KMS-11 (cell line): ENCODE measurements around the gene SLC25A21.
"Not testable (repeated sequence)": the region's sequence is repeated elsewhere in the genome, so short reads cannot be mapped to it uniquely, and the experiment has no call there.

Source experiments
- H2AFZ ChIP-seq: fragments of 200-600 bp; sonication (generic); 2 replicates; pipeline ENCODE4 v1.6.1; 2016; ENCODE audit warnings: antibody characterized with exemption, mixed run types, low read depth
- H3K27ac ChIP-seq: fragments of 200-600 bp; sonication (generic); 2 replicates; pipeline ENCODE4 v1.6.1; 2016; ENCODE audit warnings: mild to moderate bottlenecking, mixed run types
- H3K27me3 ChIP-seq: fragments of 200-600 bp; sonication (generic); 2 replicates; pipeline ENCODE4 v1.6.1; 2017; ENCODE audit warnings: mild to moderate bottlenecking, low read depth, mixed run types, moderate library complexity; ENCODE audit not compliant: insufficient read depth
- H3K36me3 ChIP-seq: fragments of 200-600 bp; sonication (generic); 2 replicates; pipeline ENCODE4 v1.6.1; 2017; ENCODE audit warnings: mild to moderate bottlenecking, mixed run types; ENCODE audit not compliant: insufficient read depth
- H3K4me1 ChIP-seq: fragments of 200-600 bp; sonication (generic); 2 replicates; pipeline ENCODE4 v1.6.1; 2016; ENCODE audit warnings: mild to moderate bottlenecking, low read depth, mixed run types; ENCODE audit not compliant: poor library complexity, severe bottlenecking
- H3K4me2 ChIP-seq: fragments of 200-600 bp; sonication (generic); 2 replicates; pipeline ENCODE4 v1.7.0; 2016; ENCODE audit warnings: mild to moderate bottlenecking, mixed run types
- H3K4me3 ChIP-seq: fragments of 200-600 bp; sonication (generic); IDR thresholded peaks from 2 replicates; pipeline ENCODE4 v1.6.1; 2017; ENCODE audit warnings: low read depth, low read length, mixed read lengths; ENCODE audit not compliant: insufficient read depth
- H3K79me2 ChIP-seq: fragments of 200-600 bp; sonication (generic); 2 replicates; pipeline ENCODE4 v1.6.1; 2016; ENCODE audit warnings: low read depth, mixed run types; ENCODE audit not compliant: insufficient read depth
- H3K9ac ChIP-seq: fragments of 200-600 bp; sonication (generic); 2 replicates; pipeline ENCODE4 v1.6.1; 2016; ENCODE audit warnings: mild to moderate bottlenecking, mixed run types
- H4K20me1 ChIP-seq: fragments of 200-600 bp; sonication (generic); 2 replicates; pipeline ENCODE4 v1.6.1; 2016; ENCODE audit warnings: mild to moderate bottlenecking, mixed run types; ENCODE audit not compliant: insufficient read depth
- CTCF ChIP-seq: fragments of 200-600 bp; sonication (generic); conservative IDR thresholded peaks from 2 replicates; pipeline ENCODE4 v1.6.1; 2017; ENCODE audit warnings: low read depth, mild to moderate bottlenecking, antibody characterized with exemption, low read length, moderate library complexity, mixed read lengths

The SLC25A21 gene

GRCh38 chr14:37210448-37210847, 38.0 kb upstream of the SLC25A21 start:
- Histone ChIP-seq H2AFZ (no peak overlapping the region), H3K27me3 (no peaks in the 10 kb centered on the region)

GRCh38 chr14:37209617-37210016, 37.2 kb upstream of the SLC25A21 start:
- H3K4me3 ChIP-seq, H3K4me1 ChIP-seq, H2AFZ ChIP-seq, H3K4me2 ChIP-seq, H4K20me1 ChIP-seq, H3K9ac ChIP-seq, H3K79me2 ChIP-seq, H3K27ac ChIP-seq, H3K36me3 ChIP-seq, H3K27me3 ChIP-seq: not testable (repeated sequence)

More at GRCh38 chr14:37210448-37210847, 38.0 kb upstream of the SLC25A21 start:
- Histone ChIP-seq H3K4me2 (no peak overlapping the region), H3K9ac (no peak overlapping the region), H4K20me1 (no peaks in the 10 kb centered on the region), H3K4me1 (no peaks in the 10 kb centered on the region), H3K27ac (no peak overlapping the region), H3K79me2 (no peaks in the 10 kb centered on the region), H3K4me3 (no peak overlapping the region), H3K36me3 (no peaks in the 10 kb centered on the region)
- no peak for TF ChIP-seq CTCF

GRCh38 chr14:37205623-37206605, 33.5 kb upstream of the SLC25A21 start:
- H3K27me3 ChIP-seq, H3K36me3 ChIP-seq, H3K4me1 ChIP-seq, H3K9ac ChIP-seq, H4K20me1 ChIP-seq, H3K79me2 ChIP-seq, H3K4me3 ChIP-seq, H3K27ac ChIP-seq, H2AFZ ChIP-seq, H3K4me2 ChIP-seq: not testable (repeated sequence)

- Histone ChIP-seq H3K27ac (no peak overlapping the region), H3K4me2 (no peak overlapping the region), H3K27me3 (no peaks in the 10 kb centered on the region), H3K4me3 (no peak overlapping the region), H3K79me2 (no peaks in the 10 kb centered on the region), H3K36me3 (no peaks in the 10 kb centered on the region), H4K20me1 (no peaks in the 10 kb centered on the region), H2AFZ (no peak overlapping the region), H3K9ac (no peak overlapping the region), H3K4me1 (no peaks in the 10 kb centered on the region)
- TF ChIP-seq CTCF, result no peak
These were observed 31.0 kb upstream of the SLC25A21 start for GRCh38 chr14:37203423-37203822.

GRCh38 chr14:37202812-37203211, 30.4 kb upstream of the SLC25A21 start:
- no peaks in the 10 kb centered on the region for H3K27me3 ChIP-seq
- H3K36me3 ChIP-seq, result no peaks in the 10 kb centered on the region
- H3K4me3 ChIP-seq, result no peak overlapping the region
- H3K4me1 ChIP-seq, result no peaks in the 10 kb centered on the region
- H3K4me2 ChIP-seq, result no peak overlapping the region
- no peaks in the 10 kb centered on the region for H4K20me1 ChIP-seq
- no peak overlapping the region for H3K9ac ChIP-seq
- H2AFZ ChIP-seq, result no peak overlapping the region
- no peak overlapping the region for H3K27ac ChIP-seq
- no peak for TF ChIP-seq CTCF
- no peaks in the 10 kb centered on the region for H3K79me2 ChIP-seq
